ENCODE data around the gene ALOX12.
A peak's percentile ranks its signal among the peaks of the same experiment; 100 is the strongest.

ALOX12 gene

DNA sequence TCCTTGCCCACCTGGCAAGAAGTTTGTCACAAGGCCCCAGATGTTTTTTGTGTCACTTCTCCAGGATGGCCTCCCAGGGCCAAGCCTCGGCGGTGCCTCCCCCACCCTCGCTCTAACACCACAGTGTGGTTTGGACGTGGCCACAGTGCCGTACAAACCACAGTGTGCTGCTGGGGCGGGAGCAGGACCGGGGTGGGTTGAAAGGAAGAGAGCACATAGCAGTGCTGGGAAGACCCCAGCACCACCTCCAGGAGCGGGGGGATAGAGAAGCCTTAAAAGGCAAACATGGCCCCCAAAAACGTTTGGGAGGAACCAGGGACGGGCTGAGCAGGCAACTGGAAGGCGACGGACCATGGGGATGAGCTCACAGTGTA lies 22.0 kb downstream of the ALOX12 start:
- DNase-seq (ENCODE audit: low read depth) = no peak
- H3K4me3 ChIP-seq (ENCODE audit: low read length) = no peak overlapping the region; the same call in 1 of the 2 replicates
- TF ChIP-seq, protein P1, sequence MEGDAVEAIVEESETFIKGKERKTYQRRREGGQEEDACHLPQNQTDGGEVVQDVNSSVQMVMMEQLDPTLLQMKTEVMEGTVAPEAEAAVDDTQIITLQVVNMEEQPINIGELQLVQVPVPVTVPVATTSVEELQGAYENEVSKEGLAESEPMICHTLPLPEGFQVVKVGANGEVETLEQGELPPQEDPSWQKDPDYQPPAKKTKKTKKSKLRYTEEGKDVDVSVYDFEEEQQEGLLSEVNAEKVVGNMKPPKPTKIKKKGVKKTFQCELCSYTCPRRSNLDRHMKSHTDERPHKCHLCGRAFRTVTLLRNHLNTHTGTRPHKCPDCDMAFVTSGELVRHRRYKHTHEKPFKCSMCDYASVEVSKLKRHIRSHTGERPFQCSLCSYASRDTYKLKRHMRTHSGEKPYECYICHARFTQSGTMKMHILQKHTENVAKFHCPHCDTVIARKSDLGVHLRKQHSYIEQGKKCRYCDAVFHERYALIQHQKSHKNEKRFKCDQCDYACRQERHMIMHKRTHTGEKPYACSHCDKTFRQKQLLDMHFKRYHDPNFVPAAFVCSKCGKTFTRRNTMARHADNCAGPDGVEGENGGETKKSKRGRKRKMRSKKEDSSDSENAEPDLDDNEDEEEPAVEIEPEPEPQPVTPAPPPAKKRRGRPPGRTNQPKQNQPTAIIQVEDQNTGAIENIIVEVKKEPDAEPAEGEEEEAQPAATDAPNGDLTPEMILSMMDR (conservative IDR thresholded peaks at IDR 0.05; ENCODE audit: low read length) = no peak

DNA sequence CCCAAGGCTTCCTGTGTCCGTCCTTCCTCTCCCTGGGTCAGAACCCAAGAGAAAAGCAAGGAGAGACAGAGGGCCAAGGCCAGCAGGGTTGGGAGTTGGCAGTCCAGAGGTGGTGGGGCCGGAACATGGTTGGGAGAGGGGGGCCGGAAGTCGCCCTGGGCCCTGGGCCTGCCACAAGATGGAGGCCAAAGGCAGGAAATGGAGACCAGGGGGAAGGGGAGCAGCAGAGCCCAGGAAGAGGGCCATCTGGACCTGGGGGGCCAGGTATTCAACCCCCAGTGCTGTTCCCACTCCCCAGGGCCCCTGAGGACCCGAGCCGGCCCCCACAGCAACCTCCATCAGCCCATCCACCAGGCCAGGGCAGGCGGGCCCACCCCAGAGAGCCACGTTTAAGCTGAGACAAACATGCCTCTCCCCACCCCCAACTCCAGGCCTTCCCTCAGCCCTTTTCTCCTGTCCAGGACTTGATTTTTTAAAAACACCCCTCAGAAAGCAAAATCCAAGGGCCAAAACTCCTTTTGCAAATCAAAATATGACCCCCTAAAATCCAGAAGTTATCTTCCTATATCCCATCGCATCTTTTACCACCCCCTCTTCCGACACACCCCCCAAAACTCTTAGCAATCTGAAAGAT lies 22.6 kb downstream of the ALOX12 start:
- TF ChIP-seq, protein P1 (conservative IDR thresholded peaks at IDR 0.05; ENCODE audit: low read length) = no peak
- H3K4me3 ChIP-seq (ENCODE audit: low read length) = peak overlapping the region; percentile 60
- peak; percentile 60 for DNase-seq (ENCODE audit: low read depth)

DNA sequence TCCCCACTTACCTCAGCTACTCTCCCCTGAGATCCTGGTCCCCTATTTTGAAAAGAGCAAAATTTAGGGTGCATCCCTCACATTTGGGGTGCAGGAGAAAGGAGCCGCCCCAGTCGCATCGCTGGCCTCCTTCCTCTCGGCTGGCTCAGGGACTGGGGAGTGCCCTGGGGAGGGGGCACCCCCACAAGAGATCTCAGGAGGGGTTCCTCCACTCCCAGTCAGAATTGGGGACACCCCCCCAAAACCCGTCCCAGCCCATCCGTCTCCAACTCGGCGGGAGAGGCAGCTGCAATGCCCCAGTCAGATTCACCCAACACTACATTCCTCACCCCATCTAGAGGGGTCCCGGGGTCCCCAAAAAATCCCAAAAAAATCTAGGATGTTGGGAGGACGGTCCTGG lies 23.5 kb downstream of the ALOX12 start:
- DNase-seq (ENCODE audit: low read depth) = no peak
- H3K4me3 ChIP-seq (ENCODE audit: low read length) = peak overlapping the region; percentile 60

DNA sequence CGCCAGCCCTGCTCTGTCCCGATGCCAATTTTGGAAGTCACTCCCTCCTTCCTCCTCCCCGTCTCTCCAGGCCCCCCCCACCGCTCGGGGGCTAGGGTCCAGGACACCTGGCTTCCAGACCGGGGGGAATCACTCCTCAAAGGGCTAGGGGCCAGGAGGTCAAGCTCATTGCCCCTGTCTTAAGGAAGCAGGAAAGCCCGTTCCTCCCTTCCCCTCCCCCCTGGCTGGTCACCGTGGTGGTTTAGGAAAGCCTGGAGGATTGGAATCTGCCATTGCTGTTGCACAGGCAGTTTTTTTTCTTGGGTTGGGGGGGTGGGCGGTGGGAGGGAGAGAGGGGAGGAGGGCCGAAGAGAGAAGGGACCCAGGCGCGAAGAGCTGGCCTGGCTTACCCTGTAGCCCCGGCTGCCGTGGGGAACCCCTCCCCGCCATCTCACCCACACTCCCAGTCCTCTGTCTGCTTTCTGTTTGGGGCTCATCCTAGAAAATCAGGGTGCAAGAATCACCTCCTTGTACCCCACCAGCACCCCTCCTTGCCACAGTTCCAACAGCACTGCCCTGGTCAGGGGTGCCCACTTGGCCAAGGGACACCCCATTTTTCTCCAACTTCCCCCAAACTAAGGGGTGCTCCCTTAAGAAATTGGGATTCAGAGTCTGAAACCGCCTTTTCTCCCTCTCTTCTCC lies 24.1 kb downstream of the ALOX12 start:
- DNase-seq (ENCODE audit: low read depth) = peak; percentile 61
- TF ChIP-seq, protein P1 (conservative IDR thresholded peaks at IDR 0.05; ENCODE audit: low read length) = no peak
- H3K4me3 ChIP-seq (ENCODE audit: low read length) = peak overlapping the region; percentile 60

More for the DNA sequence above, 23.5 kb downstream of the ALOX12 start:
- TF ChIP-seq, protein P1 (conservative IDR thresholded peaks at IDR 0.05; ENCODE audit: low read length) = no peak

DNA sequence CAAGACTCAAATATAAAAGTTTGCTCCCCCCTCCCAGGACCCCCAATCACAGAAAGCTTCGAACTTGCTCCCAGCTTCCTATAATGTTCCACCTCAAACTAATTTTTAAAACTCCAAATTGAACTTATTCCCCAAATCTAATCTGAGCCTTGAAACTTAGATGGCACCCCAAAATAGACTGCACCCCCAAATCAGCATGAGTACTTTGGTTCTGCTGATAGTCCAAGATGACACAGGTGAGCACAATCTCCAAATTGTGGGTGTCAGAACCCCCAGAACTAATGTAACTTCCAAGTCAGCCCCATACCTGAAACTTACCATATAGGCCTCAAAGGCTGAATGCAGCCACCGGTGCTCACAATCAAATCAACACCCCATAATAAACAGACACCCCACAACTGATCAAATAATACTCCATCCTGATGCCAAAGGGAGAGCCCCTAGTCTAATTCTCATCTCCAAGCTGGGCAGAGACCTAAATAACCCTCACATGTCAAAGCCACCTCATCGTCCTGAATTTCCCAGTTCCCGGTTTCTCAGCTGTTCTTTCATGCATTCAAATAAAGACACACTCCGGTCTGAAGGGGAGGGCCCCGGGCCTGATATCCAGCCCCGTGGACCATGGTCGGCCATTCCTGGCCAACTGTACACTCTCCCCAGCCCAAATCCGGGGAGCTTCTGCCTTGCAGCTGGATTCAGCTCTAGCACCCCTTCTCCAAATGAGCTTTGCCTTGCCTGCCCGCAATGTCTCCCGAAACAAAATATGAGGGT lies 25.2 kb downstream of the ALOX12 start:
- no peak for DNase-seq (ENCODE audit: low read depth)
- H3K4me3 ChIP-seq (ENCODE audit: low read length) = no peak overlapping the region
- TF ChIP-seq, protein P1 (conservative IDR thresholded peaks at IDR 0.05; ENCODE audit: low read length) = no peak

DNA sequence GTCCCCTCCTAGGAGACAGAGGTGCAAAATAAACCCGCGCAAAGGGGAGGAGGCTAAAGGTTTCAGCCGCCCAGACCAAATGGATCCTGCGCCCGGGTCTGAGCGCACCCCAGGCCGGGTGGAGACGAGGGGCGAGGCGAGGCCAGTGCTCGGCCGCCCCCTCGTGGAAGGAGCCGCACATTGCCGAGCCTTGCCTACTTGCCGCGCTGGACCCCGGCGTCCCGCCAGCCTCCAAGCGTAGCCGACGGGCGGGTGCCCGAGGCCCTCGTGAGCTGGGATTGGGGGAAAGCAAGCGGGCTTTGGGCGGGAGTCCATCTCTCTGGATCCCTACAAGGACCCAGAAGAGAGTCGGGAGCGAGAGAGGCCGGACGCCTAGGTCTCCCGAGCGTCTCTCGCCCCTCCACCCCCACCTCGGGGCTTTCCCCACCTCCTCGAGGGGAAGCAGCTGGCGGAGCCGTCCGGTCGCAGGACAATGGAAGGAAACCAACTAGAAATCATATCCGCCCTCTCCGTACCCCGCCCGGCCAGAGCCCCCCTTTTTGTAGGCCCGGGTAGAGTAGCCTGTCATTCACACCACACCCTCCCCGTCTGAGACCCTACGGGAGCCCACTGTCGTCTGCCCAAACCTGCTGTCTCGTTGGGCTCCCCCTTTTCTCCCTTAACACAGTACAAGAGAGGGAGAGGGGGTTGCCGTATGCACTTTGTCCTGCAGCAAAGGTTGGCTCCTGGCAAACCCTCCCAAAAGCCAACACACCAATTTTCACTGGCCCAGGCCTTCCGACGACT lies 26.3 kb downstream of the ALOX12 start:
- H3K4me3 ChIP-seq (ENCODE audit: low read length) = peak overlapping the region; percentile 42
- DNase-seq (ENCODE audit: low read depth) = peak; percentile 59

More for the DNA sequence above, 26.3 kb downstream of the ALOX12 start:
- TF ChIP-seq, protein P1 (conservative IDR thresholded peaks at IDR 0.05; ENCODE audit: low read length) = peak; percentile 69
